ENCODE measurements around the gene CTTNBP2.
A peak's percentile ranks its signal among the peaks of the same experiment; 100 is the strongest.

The CTTNBP2 gene

DNA sequence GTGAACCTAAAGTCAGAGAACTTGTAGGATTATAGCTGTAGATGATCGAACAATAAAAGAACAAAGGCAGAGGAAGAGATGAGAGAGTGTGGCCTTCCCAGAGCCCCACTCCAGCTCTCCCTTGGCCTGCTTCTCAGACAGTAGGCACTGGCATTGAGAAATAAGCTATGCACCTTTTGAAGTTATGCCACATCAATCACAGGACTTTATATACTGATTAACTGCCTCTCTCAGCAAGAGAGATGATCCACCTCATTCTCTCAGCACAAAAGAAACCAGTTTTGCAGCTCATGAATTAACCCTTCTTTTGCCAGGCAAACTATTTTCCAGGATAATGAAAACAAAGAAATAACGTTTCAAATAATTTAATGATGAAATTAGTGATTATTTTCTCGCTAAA lies 22.0 kb upstream of the CTTNBP2 start:
- no peak for DNase-seq
- Histone ChIP-seq H3K27me3 (replicated peaks; ENCODE audit: control insufficient read depth, insufficient read depth, low read length, poor library complexity, severe bottlenecking) (no peaks in the 10 kb centered on the region), H3K36me3 (ENCODE audit: control insufficient read depth, insufficient read depth, low read length) (no peaks in the 10 kb centered on the region), H3K4me1 (ENCODE audit: control insufficient read depth, insufficient read depth, low read length, poor library complexity, severe bottlenecking) (no peaks in the 10 kb centered on the region), H3K9me3 (ENCODE audit: control insufficient read depth, low read length) (no peaks in the 10 kb centered on the region), H3K27ac (ENCODE audit: insufficient read depth, low read length, poor library complexity, severe bottlenecking) (no peak overlapping the region), H3K4me3 (ENCODE audit: insufficient read depth, low read depth, low read length, poor library complexity, severe bottlenecking) (no peak overlapping the region)

DNA sequence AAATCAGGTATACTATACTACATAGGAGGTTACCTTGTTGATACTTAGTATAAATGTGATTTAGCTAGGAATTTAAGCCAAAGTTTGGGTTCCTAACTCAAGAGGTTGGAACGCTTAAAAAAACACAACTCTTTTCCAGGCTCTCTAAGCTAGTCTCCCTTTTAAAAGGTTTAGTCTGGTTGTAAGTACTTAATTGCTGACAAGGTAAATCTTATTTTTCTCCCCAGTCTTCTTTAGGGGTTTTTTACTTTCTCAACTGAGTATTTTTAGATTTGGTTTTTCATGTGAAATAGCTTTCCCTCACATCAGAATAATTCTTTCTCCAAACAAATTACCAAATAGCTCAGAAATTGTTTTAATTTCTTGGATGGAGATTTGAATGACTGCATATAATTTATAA lies 20.8 kb upstream of the CTTNBP2 start:
- no peaks in the 10 kb centered on the region for H3K9me3 ChIP-seq (ENCODE audit: control insufficient read depth, low read length)
- H3K27ac ChIP-seq (ENCODE audit: insufficient read depth, low read length, poor library complexity, severe bottlenecking) = no peak overlapping the region
- no peaks in the 10 kb centered on the region for H3K27me3 ChIP-seq (replicated peaks; ENCODE audit: control insufficient read depth, insufficient read depth, low read length, poor library complexity, severe bottlenecking)
- no peaks in the 10 kb centered on the region for H3K36me3 ChIP-seq (ENCODE audit: control insufficient read depth, insufficient read depth, low read length)
- no peak for DNase-seq
- H3K4me1 ChIP-seq (ENCODE audit: control insufficient read depth, insufficient read depth, low read length, poor library complexity, severe bottlenecking) = no peaks in the 10 kb centered on the region
- no peak overlapping the region for H3K4me3 ChIP-seq (ENCODE audit: insufficient read depth, low read depth, low read length, poor library complexity, severe bottlenecking)

DNA sequence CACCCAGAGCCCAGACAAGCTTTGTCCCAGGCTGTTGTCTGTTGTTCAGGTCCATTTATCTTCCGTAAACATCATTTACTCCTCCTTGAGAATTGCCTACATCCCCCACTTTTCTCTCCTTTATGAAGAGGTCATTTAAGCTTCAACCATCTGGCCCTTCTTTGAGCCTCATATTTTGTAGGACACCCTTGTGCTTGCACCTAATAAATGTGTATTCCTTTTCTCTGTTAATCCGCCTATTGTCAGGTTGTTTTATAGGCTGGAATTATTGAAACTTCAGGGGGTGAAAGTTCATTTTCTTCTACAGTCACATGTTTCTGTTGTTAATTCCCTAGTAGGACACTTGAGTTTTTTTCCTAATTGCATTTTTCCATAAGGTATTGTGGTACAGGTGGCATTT lies 19.6 kb upstream of the CTTNBP2 start:
- H3K27me3 ChIP-seq (replicated peaks; ENCODE audit: control insufficient read depth, insufficient read depth, low read length, poor library complexity, severe bottlenecking) = no peaks in the 10 kb centered on the region
- H3K4me3 ChIP-seq (ENCODE audit: insufficient read depth, low read depth, low read length, poor library complexity, severe bottlenecking) = no peak overlapping the region
- no peaks in the 10 kb centered on the region for H3K4me1 ChIP-seq (ENCODE audit: control insufficient read depth, insufficient read depth, low read length, poor library complexity, severe bottlenecking)
- H3K27ac ChIP-seq (ENCODE audit: insufficient read depth, low read length, poor library complexity, severe bottlenecking) = no peak overlapping the region
- no peak for DNase-seq
- H3K36me3 ChIP-seq (ENCODE audit: control insufficient read depth, insufficient read depth, low read length) = no peaks in the 10 kb centered on the region
- no peaks in the 10 kb centered on the region for H3K9me3 ChIP-seq (ENCODE audit: control insufficient read depth, low read length)

DNA sequence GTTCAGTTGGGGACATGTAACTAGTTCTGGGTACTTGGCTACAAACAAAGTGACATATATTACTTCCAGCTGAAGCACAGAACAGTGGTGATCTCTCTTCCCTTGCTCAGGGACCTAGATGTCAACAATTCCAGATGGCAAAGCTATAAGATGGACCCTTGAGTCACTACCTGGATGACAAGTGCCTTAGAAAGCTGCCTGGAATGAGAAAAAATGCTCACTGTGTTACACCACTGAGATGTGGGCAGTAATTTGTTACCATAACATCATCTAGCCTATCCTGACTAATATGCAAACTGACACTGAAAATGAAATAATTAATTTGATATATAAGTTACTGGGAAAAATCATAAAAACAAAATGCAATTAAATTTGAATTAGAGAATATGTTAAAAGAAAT lies 16.4 kb upstream of the CTTNBP2 start:
- H3K27ac ChIP-seq (ENCODE audit: insufficient read depth, low read length, poor library complexity, severe bottlenecking) = no peak overlapping the region
- H3K4me3 ChIP-seq (ENCODE audit: insufficient read depth, low read depth, low read length, poor library complexity, severe bottlenecking) = no peak overlapping the region
- no peaks in the 10 kb centered on the region for H3K36me3 ChIP-seq (ENCODE audit: control insufficient read depth, insufficient read depth, low read length)
- H3K9me3 ChIP-seq (ENCODE audit: control insufficient read depth, low read length) = no peaks in the 10 kb centered on the region
- H3K27me3 ChIP-seq (replicated peaks; ENCODE audit: control insufficient read depth, insufficient read depth, low read length, poor library complexity, severe bottlenecking) = no peaks in the 10 kb centered on the region
- no peaks in the 10 kb centered on the region for H3K4me1 ChIP-seq (ENCODE audit: control insufficient read depth, insufficient read depth, low read length, poor library complexity, severe bottlenecking)
- DNase-seq = no peak

DNA sequence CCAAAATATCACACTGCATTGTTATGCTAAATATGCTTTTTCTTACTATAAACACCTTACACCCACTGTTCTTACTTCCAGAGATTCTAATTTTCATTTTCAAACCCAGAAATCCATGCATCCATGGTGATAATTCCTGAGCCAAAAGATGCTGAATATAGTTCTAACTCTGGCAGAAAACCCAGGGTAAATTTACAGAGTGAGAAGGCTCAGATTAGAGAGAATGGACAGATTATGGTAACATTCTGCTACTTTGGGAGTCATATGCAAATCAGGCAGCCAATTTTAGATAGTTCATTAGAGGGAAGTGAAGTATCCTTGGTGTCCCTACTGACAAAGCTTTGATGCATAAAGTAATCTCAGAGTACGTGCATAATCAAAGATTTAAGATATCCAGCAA lies 15.4 kb upstream of the CTTNBP2 start:
- Histone ChIP-seq H3K27ac (ENCODE audit: insufficient read depth, low read length, poor library complexity, severe bottlenecking) (no peak overlapping the region), H3K36me3 (ENCODE audit: control insufficient read depth, insufficient read depth, low read length) (no peaks in the 10 kb centered on the region), H3K4me1 (ENCODE audit: control insufficient read depth, insufficient read depth, low read length, poor library complexity, severe bottlenecking) (no peaks in the 10 kb centered on the region), H3K27me3 (replicated peaks; ENCODE audit: control insufficient read depth, insufficient read depth, low read length, poor library complexity, severe bottlenecking) (no peaks in the 10 kb centered on the region), H3K9me3 (ENCODE audit: control insufficient read depth, low read length) (no peaks in the 10 kb centered on the region), H3K4me3 (ENCODE audit: insufficient read depth, low read depth, low read length, poor library complexity, severe bottlenecking) (no peak overlapping the region)
- no peak for DNase-seq

DNA sequence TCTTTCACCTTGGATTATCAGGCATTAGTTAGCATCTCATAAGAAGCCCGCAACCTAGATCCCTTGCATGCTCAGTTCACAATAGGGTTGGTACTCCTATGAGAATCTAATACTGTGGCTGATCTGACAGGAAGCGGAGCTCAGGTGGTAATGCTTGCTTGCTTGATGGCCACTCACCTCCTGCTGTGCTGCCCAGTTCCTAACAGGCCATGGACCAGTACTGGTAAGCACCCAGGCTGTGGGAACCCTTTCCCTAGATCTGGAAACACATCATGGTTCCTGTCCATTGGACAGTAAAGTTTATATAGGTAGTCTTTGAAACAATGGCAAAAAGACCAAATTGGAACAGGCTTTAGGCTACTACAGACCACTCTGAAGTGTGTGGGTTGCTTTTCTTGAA lies 9.4 kb upstream of the CTTNBP2 start:
- Histone ChIP-seq H3K36me3 (ENCODE audit: control insufficient read depth, insufficient read depth, low read length) (no peaks in the 10 kb centered on the region), H3K4me1 (ENCODE audit: control insufficient read depth, insufficient read depth, low read length, poor library complexity, severe bottlenecking) (no peaks in the 10 kb centered on the region), H3K9me3 (ENCODE audit: control insufficient read depth, low read length) (no peaks in the 10 kb centered on the region), H3K27me3 (replicated peaks; ENCODE audit: control insufficient read depth, insufficient read depth, low read length, poor library complexity, severe bottlenecking) (no peaks in the 10 kb centered on the region), H3K27ac (ENCODE audit: insufficient read depth, low read length, poor library complexity, severe bottlenecking) (no peak overlapping the region), H3K4me3 (ENCODE audit: insufficient read depth, low read depth, low read length, poor library complexity, severe bottlenecking) (no peak overlapping the region)
- DNase-seq = no peak

DNA sequence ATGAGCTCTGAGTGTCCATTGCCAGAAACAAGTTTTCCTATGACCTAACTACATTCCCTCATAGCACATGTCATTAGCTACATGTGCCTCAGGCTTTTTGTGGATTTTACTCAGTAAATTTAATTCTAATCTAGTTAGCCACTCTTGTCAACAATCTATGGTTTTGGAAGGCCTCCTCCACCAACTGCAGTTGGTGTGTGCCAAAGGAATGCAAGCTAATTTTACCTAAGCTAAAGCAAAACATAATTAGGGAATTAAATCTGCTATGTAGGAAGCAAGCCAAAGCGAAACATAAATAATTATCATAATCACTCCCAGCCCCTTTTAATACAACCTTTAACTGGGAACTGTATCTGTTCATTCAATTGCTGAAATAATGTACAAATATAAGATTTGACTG lies 3.5 kb upstream of the CTTNBP2 start:
- Histone ChIP-seq H3K36me3 (ENCODE audit: control insufficient read depth, insufficient read depth, low read length) (no peaks in the 10 kb centered on the region), H3K27ac (ENCODE audit: insufficient read depth, low read length, poor library complexity, severe bottlenecking) (no peak overlapping the region), H3K4me1 (ENCODE audit: control insufficient read depth, insufficient read depth, low read length, poor library complexity, severe bottlenecking) (peaks cover 4% of the 10 kb centered on the region), H3K4me3 (ENCODE audit: insufficient read depth, low read depth, low read length, poor library complexity, severe bottlenecking) (no peak overlapping the region), H3K9me3 (ENCODE audit: control insufficient read depth, low read length) (no peaks in the 10 kb centered on the region), H3K27me3 (replicated peaks; ENCODE audit: control insufficient read depth, insufficient read depth, low read length, poor library complexity, severe bottlenecking) (peaks cover 7% of the 10 kb centered on the region)
- no peak for DNase-seq

DNA sequence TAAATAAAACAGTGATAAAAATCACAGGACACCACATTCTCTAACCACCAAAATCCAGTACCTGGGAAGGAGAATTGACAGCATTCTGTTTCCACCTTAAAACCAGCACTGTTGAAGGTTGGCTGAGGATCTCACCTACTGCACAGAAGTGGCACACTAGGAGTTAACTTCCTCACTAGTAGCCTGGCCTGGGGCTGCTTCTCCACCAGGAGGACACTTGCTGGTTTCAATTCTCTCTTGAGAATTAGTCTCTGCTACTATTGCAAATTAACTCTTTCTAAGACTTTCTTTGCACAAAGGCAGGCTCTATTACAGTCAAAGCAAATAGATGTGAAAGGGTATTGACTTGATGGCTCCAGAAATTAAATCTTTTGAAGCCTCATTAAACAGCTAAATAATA lies 2.3 kb upstream of the CTTNBP2 start:
- no peak for DNase-seq
- peaks cover 7% of the 10 kb centered on the region for H3K27me3 ChIP-seq (replicated peaks; ENCODE audit: control insufficient read depth, insufficient read depth, low read length, poor library complexity, severe bottlenecking)

DNA sequence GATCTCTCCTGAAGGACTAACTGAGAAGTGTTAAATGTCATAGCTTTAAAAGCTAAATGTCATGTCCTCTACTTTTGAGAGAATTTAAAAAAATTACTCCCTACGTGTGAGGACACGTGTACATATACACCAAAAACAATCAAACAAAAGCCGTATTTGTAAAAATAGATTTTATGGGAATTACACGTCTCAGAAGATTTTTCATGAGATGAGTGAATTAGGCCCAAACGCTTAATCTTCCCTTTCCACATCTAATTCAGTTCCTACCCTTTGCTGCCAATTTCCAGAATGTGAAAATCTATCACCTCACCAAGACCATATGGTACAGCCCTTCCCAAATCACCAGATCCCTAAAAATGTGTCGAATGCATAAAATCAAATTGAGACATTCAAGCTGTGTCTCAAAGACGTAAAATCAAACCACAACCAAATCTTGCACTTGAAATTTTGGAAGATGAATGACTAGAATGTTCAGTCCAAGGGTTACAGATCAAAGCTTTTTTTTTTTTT lies 1.0 kb upstream of the CTTNBP2 start:
- H3K4me3 ChIP-seq (ENCODE audit: insufficient read depth, low read depth, low read length, poor library complexity, severe bottlenecking) = no peak overlapping the region
- peaks cover 7% of the 10 kb centered on the region for H3K27me3 ChIP-seq (replicated peaks; ENCODE audit: control insufficient read depth, insufficient read depth, low read length, poor library complexity, severe bottlenecking)
- no peaks in the 10 kb centered on the region for H3K36me3 ChIP-seq (ENCODE audit: control insufficient read depth, insufficient read depth, low read length)
- no peak overlapping the region for H3K27ac ChIP-seq (ENCODE audit: insufficient read depth, low read length, poor library complexity, severe bottlenecking)
- no peak for DNase-seq
- peaks cover 4% of the 10 kb centered on the region for H3K4me1 ChIP-seq (ENCODE audit: control insufficient read depth, insufficient read depth, low read length, poor library complexity, severe bottlenecking)
- no peaks in the 10 kb centered on the region for H3K9me3 ChIP-seq (ENCODE audit: control insufficient read depth, low read length)

More for the DNA sequence above, 2.3 kb upstream of the CTTNBP2 start:
- Histone ChIP-seq H3K4me3 (ENCODE audit: insufficient read depth, low read depth, low read length, poor library complexity, severe bottlenecking) (no peak overlapping the region), H3K27ac (ENCODE audit: insufficient read depth, low read length, poor library complexity, severe bottlenecking) (no peak overlapping the region), H3K4me1 (ENCODE audit: control insufficient read depth, insufficient read depth, low read length, poor library complexity, severe bottlenecking) (peaks cover 4% of the 10 kb centered on the region), H3K9me3 (ENCODE audit: control insufficient read depth, low read length) (no peaks in the 10 kb centered on the region), H3K36me3 (ENCODE audit: control insufficient read depth, insufficient read depth, low read length) (no peaks in the 10 kb centered on the region)

DNA sequence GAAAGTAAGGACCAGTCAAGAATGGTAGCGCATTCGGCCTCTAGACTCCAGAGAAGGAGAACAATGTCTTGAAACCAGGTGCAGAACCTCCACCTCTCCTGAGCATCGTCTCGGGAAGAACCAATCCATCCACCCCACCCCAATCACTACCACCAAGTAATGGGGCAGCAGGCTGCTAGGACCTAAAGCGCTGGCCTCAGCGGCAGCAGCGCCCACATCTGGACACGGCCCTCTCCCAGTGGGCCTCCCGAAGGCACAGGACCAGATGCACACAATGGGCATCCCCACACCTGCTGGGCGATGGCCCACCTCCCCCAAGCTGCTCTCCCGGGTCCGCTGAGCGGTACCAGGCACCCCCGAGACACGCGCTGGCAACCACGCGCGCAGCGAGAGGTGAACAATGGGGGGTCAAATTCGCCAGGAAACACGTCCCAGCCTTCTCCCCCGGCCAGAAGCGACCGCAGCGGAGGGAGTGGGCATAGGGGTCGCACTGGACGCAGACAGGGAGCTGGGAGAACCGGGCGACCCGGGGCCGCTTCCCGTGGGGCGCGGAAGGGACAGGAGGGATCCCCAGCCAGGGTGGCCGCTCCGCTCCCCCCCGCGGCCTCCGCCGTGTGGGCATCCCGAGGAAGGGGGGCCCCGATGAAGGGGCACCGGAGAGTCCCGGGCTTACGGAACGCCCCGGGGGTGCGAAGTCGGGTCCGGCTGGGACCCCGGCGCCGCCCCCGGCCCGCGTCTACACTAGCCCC lies 506 bp downstream of the CTTNBP2 start:
- no peaks in the 10 kb centered on the region for H3K36me3 ChIP-seq (ENCODE audit: control insufficient read depth, insufficient read depth, low read length)
- H3K27me3 ChIP-seq (replicated peaks; ENCODE audit: control insufficient read depth, insufficient read depth, low read length, poor library complexity, severe bottlenecking) = peaks cover 7% of the 10 kb centered on the region
- no peak for DNase-seq
- H3K4me1 ChIP-seq (ENCODE audit: control insufficient read depth, insufficient read depth, low read length, poor library complexity, severe bottlenecking) = peaks cover 4% of the 10 kb centered on the region
- H3K4me3 ChIP-seq (ENCODE audit: insufficient read depth, low read depth, low read length, poor library complexity, severe bottlenecking) = peak overlapping the region; percentile 22
- no peaks in the 10 kb centered on the region for H3K9me3 ChIP-seq (ENCODE audit: control insufficient read depth, low read length)
- no peak overlapping the region for H3K27ac ChIP-seq (ENCODE audit: insufficient read depth, low read length, poor library complexity, severe bottlenecking)

Measured in effector memory CD4-positive, alpha-beta T cell (primary cell).